GM18502 (cell line): ENCODE data around the gene FGF1.

Experiments used
- ATAC-seq: cut with Tn5 transposase; IDR thresholded peaks from one replicate; pipeline ENCODE4 v1.9.1; 2021; ENCODE audit warnings: mild to moderate bottlenecking; ENCODE audit not compliant: unreplicated experiment, poor library complexity

Gene FGF1

DNA sequence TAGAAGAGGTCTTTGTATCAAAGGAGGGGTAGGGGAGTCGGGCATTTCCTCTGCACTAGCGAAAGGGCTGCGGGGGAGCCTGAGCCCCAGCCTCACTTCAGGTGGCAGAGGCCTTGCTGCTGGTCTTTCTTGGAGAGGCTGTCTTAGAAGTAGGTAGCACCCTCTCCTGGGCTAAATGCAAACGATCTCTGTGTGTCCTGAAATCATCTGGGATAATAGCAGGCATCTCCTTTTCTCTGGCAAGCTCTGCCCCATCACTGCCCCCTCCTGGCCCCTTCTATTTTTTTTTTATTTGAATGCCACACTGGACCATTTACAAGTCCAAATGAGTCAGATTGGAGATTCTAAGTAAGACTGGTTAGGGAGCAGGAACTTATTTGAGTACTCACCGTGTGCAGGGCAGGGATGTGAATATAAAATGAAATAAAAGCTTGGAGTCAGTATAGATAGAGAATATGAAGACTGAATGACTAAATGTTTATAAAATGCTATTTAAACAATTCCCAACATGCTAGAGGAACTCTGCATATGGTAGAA lies 137.1 kb downstream of the FGF1 start:
- no peak for ATAC-seq

- ATAC-seq = no peak
These were observed 138.2 kb downstream of the FGF1 start for GRCh38 chr5:142547445-142548380.

DNA sequence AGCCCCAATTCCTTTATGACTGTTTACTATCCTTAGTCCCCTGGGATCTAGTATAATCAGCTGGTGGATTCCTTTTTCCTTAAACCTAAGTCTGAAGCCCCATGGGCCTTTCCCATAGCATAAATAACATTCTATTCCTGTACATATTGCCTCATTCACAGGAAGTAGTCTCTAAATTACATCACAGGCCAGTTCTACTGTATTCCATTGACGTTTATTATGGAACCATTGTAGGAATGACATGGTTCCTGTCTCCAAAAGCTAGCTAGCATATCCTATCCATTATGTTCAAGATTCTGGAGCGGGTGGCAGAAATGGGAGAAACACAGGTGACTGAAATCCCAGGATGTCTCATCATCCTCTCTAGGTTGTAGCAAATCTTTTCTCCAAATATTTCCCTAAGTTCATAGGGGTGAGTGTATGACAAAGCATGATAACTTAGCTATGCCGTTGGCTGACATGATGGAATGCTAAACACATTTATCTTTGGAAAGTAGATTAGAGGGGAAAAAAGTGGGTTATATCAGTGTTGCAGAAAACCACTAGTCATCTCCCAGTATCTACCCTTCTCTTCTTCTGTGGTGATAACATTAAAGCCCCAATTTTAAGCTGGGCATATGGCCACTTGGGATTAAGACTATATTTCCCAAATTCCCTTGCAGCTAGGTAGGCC lies 140.1 kb downstream of the FGF1 start:
- ATAC-seq = no peak

DNA sequence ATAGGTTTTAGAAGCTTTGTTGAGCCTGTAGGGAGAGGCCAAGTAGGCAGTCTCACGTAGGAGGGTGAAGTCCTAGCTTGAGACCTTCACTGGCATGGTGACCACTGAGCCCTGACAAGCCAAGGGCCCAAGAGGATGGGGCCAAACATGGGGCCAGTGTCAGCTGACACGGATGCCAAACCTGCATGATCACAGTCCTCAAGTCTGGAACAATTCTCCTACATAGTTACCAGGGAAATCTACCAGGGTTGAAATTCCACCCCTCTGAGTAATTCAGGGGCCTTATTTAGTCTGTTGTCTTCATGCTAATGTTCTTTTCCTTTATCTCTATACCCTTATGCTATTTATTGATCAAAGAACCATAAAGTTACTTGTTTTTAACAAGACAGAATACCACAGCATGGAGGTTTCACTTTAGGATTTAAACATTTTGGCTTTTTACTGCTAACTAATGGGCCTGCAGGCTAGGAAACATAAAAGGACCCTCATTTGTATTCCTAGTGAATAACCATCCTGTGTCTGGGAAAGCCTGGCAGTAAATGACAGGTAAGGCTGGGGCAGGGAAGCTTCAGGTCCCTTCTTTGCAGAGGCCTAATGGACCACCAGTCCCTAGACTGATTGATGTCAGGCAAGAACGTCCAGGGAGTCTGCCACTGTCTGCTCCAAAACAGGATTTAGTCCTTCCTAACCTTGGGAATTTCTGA lies 140.8 kb downstream of the FGF1 start:
- no peak for ATAC-seq

DNA sequence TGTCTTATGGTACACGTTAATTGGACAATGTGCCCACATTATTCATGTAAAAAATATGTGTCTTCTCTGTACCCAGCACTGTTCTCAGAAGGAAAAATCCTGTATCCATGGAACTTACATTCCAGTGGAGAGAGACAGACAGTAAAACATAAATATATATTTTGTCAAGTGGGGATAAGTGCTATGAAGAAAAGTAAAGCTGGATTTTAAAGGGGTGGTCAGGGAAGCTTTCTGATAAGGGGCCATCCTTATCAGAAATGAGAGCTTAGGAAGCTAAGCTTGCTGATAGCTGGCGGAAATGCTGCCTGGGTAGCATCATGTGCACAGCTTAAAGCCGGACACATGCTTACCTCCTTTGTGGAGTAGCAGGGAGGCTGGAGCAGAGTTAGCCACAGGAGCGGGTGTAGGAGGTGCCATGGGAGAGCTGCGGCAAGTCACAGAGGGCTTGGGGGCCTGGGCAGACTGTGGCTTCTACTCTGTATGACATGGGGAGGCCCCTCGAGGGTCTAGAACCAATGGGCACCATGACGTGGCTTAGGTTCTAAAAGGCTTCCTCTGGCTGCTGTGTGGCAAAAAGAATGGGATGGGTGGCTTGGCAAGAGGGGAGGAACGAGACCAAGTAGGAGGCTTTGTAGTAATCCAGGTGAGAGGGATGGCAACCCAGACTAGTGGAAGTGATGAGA lies 141.7 kb downstream of the FGF1 start:
- no peak for ATAC-seq

DNA sequence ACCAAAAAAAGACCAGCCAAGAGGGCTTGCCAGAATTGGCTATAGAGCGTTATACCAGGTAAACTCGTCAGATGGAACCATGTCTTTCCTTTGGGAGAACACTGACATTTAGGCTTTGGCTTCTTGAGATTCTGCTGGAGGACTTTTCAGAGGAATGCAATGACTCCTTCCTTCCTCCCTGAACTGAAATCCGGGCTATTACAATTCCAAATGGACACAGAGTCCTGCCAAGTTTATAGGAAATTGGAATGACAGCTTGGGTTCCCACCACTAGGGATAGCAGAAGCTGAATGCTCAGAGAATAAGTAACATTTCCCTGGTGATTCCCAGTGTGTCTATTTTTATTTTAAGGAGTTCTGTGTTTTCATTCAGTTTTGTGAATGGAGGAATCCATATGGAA lies 143.0 kb downstream of the FGF1 start:
- no peak for ATAC-seq
